GM13977 (cell line): ENCODE results near the gene SPINK6.

Experiments used
- DNase-seq: peaks from one replicate; pipeline ENCODE4 v3.0.0; 2012; ENCODE audit warnings: low spot score
- in situ Hi-C: fragments of 300-500 bp; cut with MboI; formaldehyde crosslinking; loops from one replicate; pipeline ENCODE4 v1.12.0; 2022; ENCODE audit warnings: low sequenced_read_pairs, low pct_unique_long_range_greater_than_20kb, mixed read lengths, inconsistent platforms; ENCODE audit not compliant: unreplicated experiment
- TF ChIP-seq, protein P1 (sequence below): IDR thresholded peaks from 2 replicates; pipeline ENCODE4 v1.5.1; 2012; ENCODE audit warnings: mild to moderate bottlenecking, control low read depth; ENCODE audit not compliant: insufficient read depth; ENCODE audit errors: extremely low read depth, missing control alignments

Gene SPINK6, protein sequence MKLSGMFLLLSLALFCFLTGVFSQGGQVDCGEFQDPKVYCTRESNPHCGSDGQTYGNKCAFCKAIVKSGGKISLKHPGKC

DNA sequence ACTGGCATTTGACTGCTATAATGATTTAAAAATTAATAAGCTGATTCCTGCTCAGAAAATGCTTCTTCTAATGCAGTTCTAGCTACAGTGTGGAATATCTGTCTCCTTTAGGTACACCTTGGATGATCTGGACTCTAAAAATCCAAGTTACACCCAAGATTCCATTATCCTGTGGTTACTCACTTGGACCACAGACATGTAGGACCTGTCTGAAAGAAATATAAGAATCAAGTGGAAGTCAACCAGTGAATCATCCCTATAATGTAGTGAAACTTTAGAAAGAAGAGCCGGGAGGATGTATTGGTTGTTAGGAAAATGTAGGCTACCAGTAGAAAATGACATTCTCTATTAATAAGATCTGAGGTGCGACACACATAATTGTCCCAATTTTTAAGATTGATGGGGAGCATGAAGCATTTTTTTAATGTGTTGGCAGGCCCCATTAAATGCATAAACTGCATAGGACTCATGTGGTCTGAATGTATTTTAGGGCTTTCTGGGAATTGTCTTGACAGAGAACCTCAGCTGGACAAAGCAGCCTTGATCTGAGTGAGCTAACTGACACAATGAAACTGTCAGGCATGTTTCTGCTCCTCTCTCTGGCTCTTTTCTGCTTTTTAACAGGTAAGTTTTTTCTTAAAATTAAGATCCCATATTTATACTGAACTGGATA is at the start of gene SPINK6:
Gene SPINK6 (plus strand): TSS at position 512 of the 673 bp plus-strand sequence. CDS start 55 bp downstream, at position 567.
- TF ChIP-seq, protein P1, sequence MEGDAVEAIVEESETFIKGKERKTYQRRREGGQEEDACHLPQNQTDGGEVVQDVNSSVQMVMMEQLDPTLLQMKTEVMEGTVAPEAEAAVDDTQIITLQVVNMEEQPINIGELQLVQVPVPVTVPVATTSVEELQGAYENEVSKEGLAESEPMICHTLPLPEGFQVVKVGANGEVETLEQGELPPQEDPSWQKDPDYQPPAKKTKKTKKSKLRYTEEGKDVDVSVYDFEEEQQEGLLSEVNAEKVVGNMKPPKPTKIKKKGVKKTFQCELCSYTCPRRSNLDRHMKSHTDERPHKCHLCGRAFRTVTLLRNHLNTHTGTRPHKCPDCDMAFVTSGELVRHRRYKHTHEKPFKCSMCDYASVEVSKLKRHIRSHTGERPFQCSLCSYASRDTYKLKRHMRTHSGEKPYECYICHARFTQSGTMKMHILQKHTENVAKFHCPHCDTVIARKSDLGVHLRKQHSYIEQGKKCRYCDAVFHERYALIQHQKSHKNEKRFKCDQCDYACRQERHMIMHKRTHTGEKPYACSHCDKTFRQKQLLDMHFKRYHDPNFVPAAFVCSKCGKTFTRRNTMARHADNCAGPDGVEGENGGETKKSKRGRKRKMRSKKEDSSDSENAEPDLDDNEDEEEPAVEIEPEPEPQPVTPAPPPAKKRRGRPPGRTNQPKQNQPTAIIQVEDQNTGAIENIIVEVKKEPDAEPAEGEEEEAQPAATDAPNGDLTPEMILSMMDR = no peak
- in situ Hi-C loops = no loop called here
- DNase-seq = no peak

DNA sequence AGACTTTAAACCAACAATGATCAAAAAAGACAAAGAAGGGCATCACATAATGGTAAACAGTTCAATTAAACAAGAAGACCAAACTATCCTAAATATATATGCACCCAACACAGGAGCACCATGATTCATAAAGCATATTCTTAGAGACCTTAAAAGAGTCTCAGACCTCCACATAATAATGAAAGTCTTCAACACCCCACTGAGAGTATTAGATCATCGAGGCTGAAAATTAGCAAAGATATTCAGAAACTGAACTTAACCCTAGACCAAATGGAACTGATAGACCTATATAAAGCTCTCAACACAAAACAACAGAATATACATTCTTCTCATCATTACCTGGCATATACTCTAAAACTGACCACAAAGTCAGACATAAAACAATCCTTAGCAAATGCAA is 46.2 kb upstream of the SPINK6 start:
- no peak for DNase-seq

DNA sequence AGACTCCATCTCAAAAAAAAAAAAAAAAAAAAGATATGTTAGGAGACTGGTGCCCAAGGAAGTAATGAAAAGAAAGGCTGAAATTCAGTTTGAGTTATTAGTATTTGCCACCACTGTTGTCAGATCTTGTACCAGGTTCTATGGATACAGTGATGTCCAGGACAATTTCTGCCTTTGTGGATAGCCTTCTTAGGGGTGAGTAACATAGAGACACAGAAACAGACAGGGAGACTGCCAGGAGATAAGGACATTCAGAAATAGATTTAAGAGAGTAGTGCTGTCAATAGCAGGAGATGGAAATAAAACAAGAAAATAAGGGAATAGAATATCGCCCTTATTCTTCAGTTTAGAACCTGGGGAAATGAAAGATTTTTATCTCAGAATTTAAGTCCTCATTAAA is 40.8 kb upstream of the SPINK6 start:
- DNase-seq = no peak
- TF ChIP-seq, protein P1 = no peak
- in situ Hi-C loops = no loop called here

More for the DNA sequence above, 46.2 kb upstream of the SPINK6 start:
- in situ Hi-C loops = no loop called here
- TF ChIP-seq, protein P1 = no peak

DNA sequence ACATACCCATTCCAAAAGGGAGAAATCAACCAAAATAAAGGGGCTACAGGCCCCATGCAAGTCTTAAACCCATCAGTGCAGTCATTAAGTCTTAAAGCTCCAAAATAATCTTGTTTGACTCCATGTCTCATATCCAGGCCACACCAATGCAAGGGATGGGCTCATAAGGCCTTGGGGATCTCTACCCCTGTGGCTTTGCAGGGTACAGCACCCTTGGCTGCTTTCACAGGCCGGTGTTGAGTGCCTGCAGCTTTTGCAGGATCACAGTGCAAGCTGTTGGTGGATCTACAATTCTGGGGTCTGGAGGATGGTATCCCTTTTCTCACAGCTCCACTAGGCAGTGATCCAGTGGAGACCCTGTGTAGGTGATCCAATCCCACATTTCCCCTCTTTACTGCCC is 39.5 kb upstream of the SPINK6 start:
- no peak for DNase-seq
- in situ Hi-C loops = no loop called here
- TF ChIP-seq, protein P1 = no peak

DNA sequence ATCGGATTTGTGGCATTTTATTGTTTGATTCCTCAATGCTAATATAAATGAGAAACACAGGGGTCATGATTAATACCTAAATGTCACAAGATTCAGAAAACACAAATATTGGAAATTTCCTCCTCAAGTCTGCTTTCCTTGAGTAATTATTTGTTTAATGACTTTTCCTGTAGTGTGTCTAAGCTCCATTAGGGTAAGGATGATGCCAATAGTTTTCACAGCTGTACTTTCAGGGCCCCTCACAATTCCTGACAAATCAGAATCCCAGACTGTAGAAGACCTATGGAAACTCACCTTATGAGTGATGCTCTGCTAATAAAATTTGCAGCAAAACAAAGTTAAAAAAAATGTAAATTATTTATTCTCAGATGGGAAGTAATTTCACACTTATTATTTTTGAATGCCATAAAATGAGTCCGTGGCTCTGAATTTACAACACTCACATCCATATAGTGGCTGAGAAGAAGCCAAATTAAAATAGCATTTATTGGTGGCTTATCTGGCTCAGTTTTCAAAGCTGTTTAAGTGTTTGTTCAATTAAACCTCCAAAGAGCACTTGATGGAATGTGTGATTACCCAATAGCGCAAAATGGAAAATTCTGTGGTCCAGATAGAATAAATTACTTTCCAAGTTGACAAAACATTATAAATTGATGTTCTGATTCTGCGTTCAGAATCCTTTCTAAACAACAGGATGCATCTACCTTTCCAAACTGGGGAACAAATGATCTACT is 36.1 kb upstream of the SPINK6 start:
- TF ChIP-seq, protein P1 = no peak
- DNase-seq = no peak
- in situ Hi-C loops = no loop called here

DNA sequence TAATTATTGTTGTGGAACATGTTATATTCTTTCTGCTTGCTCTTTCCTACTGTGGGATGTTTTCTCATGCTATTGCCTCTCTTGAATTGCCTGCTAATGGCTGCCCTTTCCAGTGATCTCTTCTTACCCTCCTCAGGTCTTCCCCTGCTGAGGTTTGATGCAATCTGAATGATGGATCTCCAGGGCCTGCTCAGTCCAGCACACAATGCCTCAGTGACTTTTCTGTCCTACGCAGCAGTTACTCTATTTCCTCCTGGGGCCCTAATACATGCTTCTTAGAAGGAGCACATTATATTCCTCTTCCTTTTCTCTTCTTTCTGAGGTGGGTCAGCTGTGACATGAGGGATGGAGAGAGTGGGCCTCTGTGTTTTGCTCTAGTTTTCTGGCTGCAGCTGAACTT is 34.6 kb upstream of the SPINK6 start, which contains the start of gene SPINK14:
Gene SPINK14 (plus strand): TSS at position 301 of the 400 bp plus-strand sequence. CDS start 1,187 bp downstream, outside the sequence.
- TF ChIP-seq, protein P1 = no peak
- in situ Hi-C loops = no loop called here
- DNase-seq = no peak
